Right hindlimb (tissue), 1 donor: Measurements from ENCODE around the gene TP53TG3B.
"Not testable (repeated sequence)": the region's sequence is repeated elsewhere in the genome, so short reads cannot be mapped to it uniquely, and the experiment has no call there.

ENCODE experiments used
- DNase-seq: peaks from one replicate; pipeline ENCODE4 v3.0.0-alpha.2; 2018

TP53TG3B gene

GRCh38 chr16:33360541-33360940 lies at the start of gene TP53TG3B:
Gene TP53TG3B (plus strand): TSS chr16:33360841. CDS start chr16:33360909, 68 bp downstream.
- not testable (repeated sequence) for DNase-seq

- not testable (repeated sequence) for DNase-seq
These were observed 24.2 kb upstream of the TP53TG3B start for GRCh38 chr16:33336226-33337012.

GRCh38 chr16:33337627-33338542 lies 22.8 kb upstream of the TP53TG3B start:
- not testable (repeated sequence) for DNase-seq

GRCh38 chr16:33338543-33338951 lies 22.1 kb upstream of the TP53TG3B start:
- not testable (repeated sequence) for DNase-seq

- DNase-seq, result peak; percentile 69
These were observed 21.3 kb upstream of the TP53TG3B start for GRCh38 chr16:33339093-33340061.
